B cell (primary cell): ENCODE measurements around the gene WDHD1. TPM values are rescaled to one million over a fixed set of nuclear protein-coding genes. Genes with fewer than 3 reads are reported as not detected.
"Not testable (repeated sequence)": the region's sequence is repeated elsewhere in the genome, so short reads cannot be mapped to it uniquely, and the experiment has no call there.

Experiments
- ATAC-seq: fragments of 200-7000 bp; cut with Tn5 transposase; one replicate; pipeline ENCODE4 v1.10.0; 2021; ENCODE audit warnings: low read depth, mild to moderate bottlenecking, moderate number of reproducible peaks, moderate library complexity
- CTCF ChIA-PET: fragments of 350-600 bp; sonication (Branson Sonifier 250); formaldehyde crosslinking; loops from one replicate; lab custom pipeline; 2021; ENCODE audit warnings: antibody characterized with exemption, inconsistent platforms; lab: Charles Lee
- POLR2A ChIA-PET: fragments of 350-600 bp; sonication (Branson Sonifier 250); formaldehyde crosslinking; loops from one replicate; lab custom pipeline; 2021; ENCODE audit warnings: antibody characterized with exemption; lab: Charles Lee
- DNase-seq: peaks from one replicate; pipeline ENCODE4 v3.0.0; 2013
- H2AFZ ChIP-seq: 2 replicates; pipeline ENCODE4 v1.6.1; 2012; ENCODE audit warnings: mild to moderate bottlenecking, low read depth, low read length; ENCODE audit not compliant: insufficient read depth, poor library complexity, severe bottlenecking
- H3K27ac ChIP-seq, 2 donors: 1 replicate in 1 of 2; 2 replicates in 1 of 2; pipeline ENCODE4 v1.5.1; 2012 to 2013; ENCODE audit warnings: low read length in 2 of 2, mild to moderate bottlenecking in 2 of 2, moderate library complexity in 1 of 2
- H3K27me3 ChIP-seq, 4 experiments: fragments of 200-600 bp in 1 of 4; sonication (generic) in 1 of 4; replicated peaks in 1 of 4; 1 replicate in 2 of 4; 2 replicates in 2 of 4; pipeline versions ENCODE4 v1.6.1 to v1.7.0; 2013 to 2016; ENCODE audit warnings: low read length in 3 of 4, mild to moderate bottlenecking in 2 of 4, mixed read lengths in 1 of 4, moderate library complexity in 1 of 4; ENCODE audit not compliant: insufficient read depth in 4 of 4, control insufficient read depth in 3 of 4; ENCODE audit errors: control extremely low read depth in 1 of 4
- H3K36me3 ChIP-seq, 2 experiments: replicated peaks in 1 of 2; 1 replicate in 1 of 2; 2 replicates in 1 of 2; pipeline versions ENCODE4 v1.6.1 to v1.7.1; 2013; ENCODE audit warnings: low read length in 1 of 2; ENCODE audit not compliant: insufficient read depth in 2 of 2, control insufficient read depth in 1 of 2; ENCODE audit errors: control extremely low read depth in 1 of 2, extremely low read depth in 1 of 2
- H3K4me1 ChIP-seq, 2 donors: fragments of 200-600 bp in 1 of 2; sonication (generic) in 1 of 2; 1 replicate in 1 of 2; 2 replicates in 1 of 2; pipeline versions ENCODE4 v1.5.1 to v1.6.1; 2013 to 2017; ENCODE audit warnings: low read length in 2 of 2; ENCODE audit not compliant: control insufficient read depth in 2 of 2, insufficient read depth in 2 of 2
- H3K4me2 ChIP-seq: replicated peaks from 2 replicates; pipeline ENCODE3; 2012; ENCODE audit warnings: mild to moderate bottlenecking, low read depth, low read length; ENCODE audit not compliant: poor library complexity, severe bottlenecking
- H3K4me3 ChIP-seq, 5 experiments: fragments of 200-600 bp in 1 of 5; sonication (generic) in 1 of 5; 1 replicate in 3 of 5; 2 replicates in 2 of 5; pipeline versions ENCODE4 v1.5.1 to v1.7.0; 2011 to 2016; ENCODE audit warnings: low read length in 4 of 5, mild to moderate bottlenecking in 4 of 5, low read depth in 2 of 5, control low read depth in 1 of 5, moderate library complexity in 1 of 5; ENCODE audit not compliant: insufficient read depth in 1 of 5; ENCODE audit errors: control extremely low read depth in 1 of 5, extremely low read depth in 1 of 5
- H3K79me2 ChIP-seq: fragments of 200-600 bp; sonication (generic); one replicate; pipeline ENCODE4 v1.6.0; 2016; ENCODE audit warnings: low read length; ENCODE audit not compliant: control insufficient read depth, insufficient read depth
- H3K9ac ChIP-seq: fragments of 200-600 bp; sonication (generic); 2 replicates; pipeline ENCODE4 v1.6.1; 2017; ENCODE audit warnings: mild to moderate bottlenecking, low read length, moderate library complexity
- H3K9me3 ChIP-seq, 3 donors: one replicate each; pipeline versions ENCODE4 v1.6.1 to v1.7.1; 2013; ENCODE audit warnings: low read length in 2 of 3; ENCODE audit not compliant: control insufficient read depth in 2 of 3, insufficient read depth in 1 of 3; ENCODE audit errors: control extremely low read depth in 1 of 3
- H4K20me1 ChIP-seq: 2 replicates; pipeline ENCODE4 v1.6.0; 2012; ENCODE audit warnings: mild to moderate bottlenecking, low read length; ENCODE audit not compliant: insufficient read depth, control insufficient read depth, poor library complexity, severe bottlenecking
- H3K27ac Mint-ChIP-seq: one replicate; pipeline ENCODE4 v1.8.0; 2021; ENCODE audit warnings: mixed read lengths
- H3K27me3 Mint-ChIP-seq: one replicate; pipeline ENCODE4 v1.8.0; 2021; ENCODE audit warnings: mixed read lengths
- H3K4me1 Mint-ChIP-seq: one replicate; pipeline ENCODE4 v1.8.0; 2021; ENCODE audit warnings: mixed read lengths
- H3K4me3 Mint-ChIP-seq: one replicate; pipeline ENCODE4 v1.8.0; 2021; ENCODE audit warnings: mixed read lengths
- H3K9me3 Mint-ChIP-seq: one replicate; pipeline ENCODE4 v1.8.0; 2022; ENCODE audit warnings: mixed read lengths; ENCODE audit not compliant: insufficient read depth
- CTCF ChIP-seq: fragments of 200-600 bp; IDR thresholded peaks from one replicate; pipeline ENCODE4 v1.8.0; 2022; ENCODE audit warnings: antibody characterized with exemption, mild to moderate bottlenecking
- EZH2 ChIP-seq: IDR thresholded peaks from 2 replicates; pipeline ENCODE4 v1.6.1; 2012; ENCODE audit warnings: borderline replicate concordance, low read depth, mild to moderate bottlenecking, moderate library complexity, low read length; ENCODE audit not compliant: insufficient read depth, poor library complexity, severe bottlenecking
- WGBS: methylation state at CpG from one replicate; pipeline ENCODE4 v1.1.5; 2013; ENCODE audit warnings: missing lambda C conversion rate; ENCODE audit not compliant: insufficient coverage; 5-methylcytosine and 5-hydroxymethylcytosine counted together
- intact Hi-C: fragments of 100-400 bp; cut with micrococcal nuclease; formaldehyde crosslinking; loops from one replicate; pipeline ENCODE4 v1.10.0; 2022
- polyA plus RNA-seq: library from polyadenylated mRNA; depleted of rRNA; stranded (reverse); fragments of >200 nt; gene quantifications from 2 replicates; pipeline ENCODE4 v1.2.3, GENCODE V29; 2012
- total RNA-seq, 2 donors: library from RNA; stranded (reverse); fragments of 120-200 nt in 1 of 2; gene quantifications; 1 replicate in 1 of 2; 2 replicates in 1 of 2; pipeline versions ENCODE4 v1.2.3 to v1.2.4, GENCODE V29; 2013 to 2022

The WDHD1 gene
- total and polyA plus RNA-seq, 2 donors (not counting 1 experiment from before 2014, with no cell fraction given), result 0.61 to 6.5 TPM

DNA sequence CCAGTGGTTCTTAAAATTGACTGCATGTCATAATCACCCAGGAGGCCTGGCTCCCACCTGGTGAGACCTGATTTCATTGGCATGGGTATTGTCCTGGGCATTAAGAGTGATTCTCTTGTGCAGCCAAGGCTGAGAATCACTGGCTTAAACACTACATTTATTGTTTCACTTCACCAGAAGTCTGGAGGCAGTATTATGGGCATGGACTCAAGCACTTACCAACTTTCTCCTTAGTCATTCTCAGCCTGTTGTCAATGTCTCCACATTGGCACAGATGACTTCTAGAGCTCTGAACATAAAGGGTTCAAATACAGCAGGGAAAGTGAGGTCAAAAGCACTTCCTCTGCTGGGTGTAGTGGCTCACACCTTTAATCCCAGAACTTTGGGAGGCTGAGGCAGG lies 98.7 kb downstream of the WDHD1 start:
- no peak overlapping the region for H3K27ac ChIP-seq
- CTCF ChIA-PET, result no interaction called here
- no peak for ATAC-seq

DNA sequence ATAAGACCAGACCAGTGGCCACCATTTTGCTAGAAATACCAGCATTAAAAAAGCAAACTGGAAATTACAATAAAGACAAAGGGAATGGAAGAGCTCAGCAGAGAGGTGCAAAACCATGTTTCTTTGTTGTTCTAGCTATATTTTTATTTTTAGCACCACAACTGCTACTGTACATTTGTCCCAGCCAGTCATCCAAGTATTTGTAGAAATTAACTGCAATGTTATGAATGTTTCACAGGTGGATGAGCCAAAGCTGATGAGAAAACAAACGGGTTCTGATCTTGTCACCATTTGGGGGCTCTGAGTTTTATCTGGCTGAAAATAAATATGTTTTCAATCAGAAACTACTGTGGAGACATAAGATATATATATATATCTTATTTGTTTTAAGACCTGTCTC lies 99.3 kb downstream of the WDHD1 start:
- WGBS, result no CpG with 5 or more reads among the region's 1 CpG
- no peak for TF ChIP-seq CTCF
- no peak for TF ChIP-seq EZH2
- Histone ChIP-seq H3K27ac (no peak overlapping the region), H2AFZ (no peak overlapping the region), H3K4me1 (no peaks in the 10 kb centered on the region), H3K4me3 (no peak overlapping the region), H3K9me3 (no peaks in the 10 kb centered on the region), H3K36me3 (no peaks in the 10 kb centered on the region), H3K27me3 (no peaks in the 10 kb centered on the region), H3K79me2 (no peaks in the 10 kb centered on the region), H3K4me2 (no peak overlapping the region), H4K20me1 (no peaks in the 10 kb centered on the region), H3K9ac (no peak overlapping the region)
- intact Hi-C loops, result no loop called here
- Mint-ChIP-seq H3K9me3 (no peaks in the 10 kb centered on the region), H3K27me3 (no peaks in the 10 kb centered on the region), H3K4me3 (no peak overlapping the region), H3K4me1 (no peaks in the 10 kb centered on the region), H3K27ac (no peak overlapping the region)
- CTCF ChIA-PET, result interaction anchor here (1.0 kb wide), 1 partner anchor 9 kb away, joined by 3 read pairs; no protein-coding TSS in a partner anchor
- ATAC-seq (no peak), DNase-seq (no peak)
- POLR2A ChIA-PET, result no interaction called here

More for the DNA sequence above, 98.7 kb downstream of the WDHD1 start:
- Histone ChIP-seq H2AFZ (no peak overlapping the region), H3K4me2 (no peak overlapping the region), H3K9ac (no peak overlapping the region), H4K20me1 (no peaks in the 10 kb centered on the region), H3K4me1 (no peaks in the 10 kb centered on the region), H3K4me3 (no peak overlapping the region), H3K36me3 (no peaks in the 10 kb centered on the region), H3K27me3 (no peaks in the 10 kb centered on the region), H3K79me2 (no peaks in the 10 kb centered on the region), H3K9me3 (no peaks in the 10 kb centered on the region)
- Mint-ChIP-seq H3K27me3 (no peaks in the 10 kb centered on the region), H3K4me1 (no peaks in the 10 kb centered on the region), H3K9me3 (no peaks in the 10 kb centered on the region), H3K27ac (no peak overlapping the region), H3K4me3 (no peak overlapping the region)
- intact Hi-C loops, result no loop called here
- POLR2A ChIA-PET, result no interaction called here
- no peak for DNase-seq
- TF ChIP-seq EZH2 (no peak), CTCF (no peak)

- H3K4me3 Mint-ChIP-seq, POLR2A ChIA-PET, H3K4me2 ChIP-seq, H3K27me3 ChIP-seq, H2AFZ ChIP-seq, H3K36me3 ChIP-seq, H3K79me2 ChIP-seq, ATAC-seq, H3K9me3 ChIP-seq, H4K20me1 ChIP-seq, H3K9me3 Mint-ChIP-seq, H3K9ac ChIP-seq, H3K27ac ChIP-seq, H3K27me3 Mint-ChIP-seq, H3K4me1 ChIP-seq, DNase-seq, CTCF ChIA-PET, intact Hi-C loops, H3K27ac Mint-ChIP-seq, H3K4me1 Mint-ChIP-seq, H3K4me3 ChIP-seq: not testable (repeated sequence)
- 100% methylated on average over 2 of the region's 5 CpGs for WGBS
Observed at GRCh38 chr14:54926570-54926969, 100.3 kb downstream of the WDHD1 start.
